ENCODE data around the gene KCNJ18.
"Not testable (repeated sequence)": the region's sequence is repeated elsewhere in the genome, so short reads cannot be mapped to it uniquely, and the experiment has no call there.

KCNJ18 gene

GRCh38 chr17:21702521-21702920 is 10.2 kb downstream of the KCNJ18 start:
- not testable (repeated sequence) for H3K27ac Mint-ChIP-seq; H3K4me1 Mint-ChIP-seq (ENCODE audit: low read depth); H3K4me3 Mint-ChIP-seq; H3K36me3 Mint-ChIP-seq (ENCODE audit: low read depth); H3K27me3 Mint-ChIP-seq (ENCODE audit: low read depth); H3K9me3 Mint-ChIP-seq

GRCh38 chr17:21702940-21703640 is 10.8 kb downstream of the KCNJ18 start:
- H3K4me1 Mint-ChIP-seq (ENCODE audit: low read depth); H3K36me3 Mint-ChIP-seq (ENCODE audit: low read depth); H3K4me3 Mint-ChIP-seq; H3K27ac Mint-ChIP-seq; H3K9me3 Mint-ChIP-seq; H3K27me3 Mint-ChIP-seq (ENCODE audit: low read depth): not testable (repeated sequence)

GRCh38 chr17:21703891-21704872 is 11.9 kb downstream of the KCNJ18 start:
- H3K36me3 Mint-ChIP-seq (ENCODE audit: low read depth); H3K9me3 Mint-ChIP-seq; H3K4me1 Mint-ChIP-seq (ENCODE audit: low read depth); H3K27ac Mint-ChIP-seq; H3K27me3 Mint-ChIP-seq (ENCODE audit: low read depth); H3K4me3 Mint-ChIP-seq: not testable (repeated sequence)

- no peaks in the 10 kb centered on the region for H3K27me3 Mint-ChIP-seq (ENCODE audit: low read depth)
These were observed 12.8 kb downstream of the KCNJ18 start for GRCh38 chr17:21705021-21705601.

GRCh38 chr17:21705746-21706145 is 13.4 kb downstream of the KCNJ18 start:
- not testable (repeated sequence) for H3K27ac Mint-ChIP-seq; H3K4me1 Mint-ChIP-seq (ENCODE audit: low read depth); H3K9me3 Mint-ChIP-seq; H3K4me3 Mint-ChIP-seq; H3K36me3 Mint-ChIP-seq (ENCODE audit: low read depth); H3K27me3 Mint-ChIP-seq (ENCODE audit: low read depth)

More at GRCh38 chr17:21705021-21705601, 12.8 kb downstream of the KCNJ18 start:
- Mint-ChIP-seq H3K9me3 (no peaks in the 10 kb centered on the region), H3K4me1 (ENCODE audit: low read depth) (no peaks in the 10 kb centered on the region), H3K4me3 (no peak overlapping the region), H3K27ac (no peak overlapping the region), H3K36me3 (ENCODE audit: low read depth) (no peaks in the 10 kb centered on the region)

GRCh38 chr17:21706546-21706945 is 14.2 kb downstream of the KCNJ18 start:
- H3K27ac Mint-ChIP-seq; H3K4me3 Mint-ChIP-seq; H3K27me3 Mint-ChIP-seq (ENCODE audit: low read depth); H3K9me3 Mint-ChIP-seq; H3K4me1 Mint-ChIP-seq (ENCODE audit: low read depth); H3K36me3 Mint-ChIP-seq (ENCODE audit: low read depth): not testable (repeated sequence)

- H3K27me3 Mint-ChIP-seq (ENCODE audit: low read depth); H3K4me3 Mint-ChIP-seq; H3K27ac Mint-ChIP-seq; H3K4me1 Mint-ChIP-seq (ENCODE audit: low read depth); H3K9me3 Mint-ChIP-seq; H3K36me3 Mint-ChIP-seq (ENCODE audit: low read depth): not testable (repeated sequence)
These were observed 14.8 kb downstream of the KCNJ18 start for GRCh38 chr17:21707131-21707530.

- H3K27me3 Mint-ChIP-seq (ENCODE audit: low read depth); H3K9me3 Mint-ChIP-seq; H3K4me3 Mint-ChIP-seq; H3K4me1 Mint-ChIP-seq (ENCODE audit: low read depth); H3K36me3 Mint-ChIP-seq (ENCODE audit: low read depth); H3K27ac Mint-ChIP-seq: not testable (repeated sequence)
These were observed 15.6 kb downstream of the KCNJ18 start for GRCh38 chr17:21707711-21708611.

- not testable (repeated sequence) for H3K4me1 Mint-ChIP-seq (ENCODE audit: low read depth); H3K4me3 Mint-ChIP-seq; H3K27me3 Mint-ChIP-seq (ENCODE audit: low read depth); H3K9me3 Mint-ChIP-seq; H3K27ac Mint-ChIP-seq; H3K36me3 Mint-ChIP-seq (ENCODE audit: low read depth)
These were observed 16.6 kb downstream of the KCNJ18 start for GRCh38 chr17:21708612-21709535.

- H3K27ac Mint-ChIP-seq; H3K36me3 Mint-ChIP-seq (ENCODE audit: low read depth): not testable (repeated sequence)
These were observed 17.7 kb downstream of the KCNJ18 start for GRCh38 chr17:21709994-21710393.

GRCh38 chr17:21710486-21710885 is 18.2 kb downstream of the KCNJ18 start:
- not testable (repeated sequence) for H3K27me3 Mint-ChIP-seq (ENCODE audit: low read depth); H3K36me3 Mint-ChIP-seq (ENCODE audit: low read depth); H3K9me3 Mint-ChIP-seq; H3K4me1 Mint-ChIP-seq (ENCODE audit: low read depth); H3K27ac Mint-ChIP-seq; H3K4me3 Mint-ChIP-seq

More at GRCh38 chr17:21709994-21710393, 17.7 kb downstream of the KCNJ18 start:
- H3K4me3 Mint-ChIP-seq; H3K9me3 Mint-ChIP-seq; H3K27me3 Mint-ChIP-seq (ENCODE audit: low read depth); H3K4me1 Mint-ChIP-seq (ENCODE audit: low read depth): not testable (repeated sequence)

GRCh38 chr17:21711182-21711581 is 18.9 kb downstream of the KCNJ18 start:
- peaks cover 4% of the 10 kb centered on the region for H3K9me3 Mint-ChIP-seq
- no peaks in the 10 kb centered on the region for H3K36me3 Mint-ChIP-seq (ENCODE audit: low read depth)
- H3K4me3 Mint-ChIP-seq = no peak overlapping the region
- H3K4me1 Mint-ChIP-seq (ENCODE audit: low read depth) = no peaks in the 10 kb centered on the region
- H3K27me3 Mint-ChIP-seq (ENCODE audit: low read depth) = no peaks in the 10 kb centered on the region
- H3K27ac Mint-ChIP-seq = no peak overlapping the region

GRCh38 chr17:21713020-21713419 is 20.7 kb downstream of the KCNJ18 start:
- not testable (repeated sequence) for H3K36me3 Mint-ChIP-seq (ENCODE audit: low read depth); H3K27ac Mint-ChIP-seq; H3K4me1 Mint-ChIP-seq (ENCODE audit: low read depth); H3K4me3 Mint-ChIP-seq; H3K9me3 Mint-ChIP-seq; H3K27me3 Mint-ChIP-seq (ENCODE audit: low read depth)

Measured in T-helper 1 cell treated with Interleukin-12 subunit alpha and Interleukin-12 subunit beta and Interleukin-4 antibody, amounts not matched to agents 30 μg/mL and 1 μg/mL, for 36 hours (primary cell).